Measurements from ENCODE around the gene ZNF281. TPM values are rescaled to one million over a fixed set of nuclear protein-coding genes. Genes with fewer than 3 reads are reported as not detected.

Gene ZNF281
- polyA plus RNA-seq, 1 of the 3 experiments (the other 2 are of a cell fraction): 3.0 TPM

- Histone ChIP-seq H4K20me1 (ENCODE audit: insufficient read depth) (no peaks in the 10 kb centered on the region), H3F3A (replicated peaks; ENCODE audit: insufficient read depth) (no peaks in the 10 kb centered on the region), H3K27me3 (ENCODE audit: insufficient read depth) (no peaks in the 10 kb centered on the region), H3K9me2 (no peaks in the 10 kb centered on the region), H3K4me2 (no peak overlapping the region), H3K79me2 (ENCODE audit: insufficient read depth) (no peaks in the 10 kb centered on the region), H3K27ac (ENCODE audit: low read depth in 2 of 2, low read length in 1 of 2) (no peak overlapping the region), H3K9ac (no peak overlapping the region), H3K9me3 (no peaks in the 10 kb centered on the region), H3K36me3 (replicated peaks in 1 of 2; ENCODE audit: control insufficient read depth in 1 of 2, insufficient read depth in 2 of 2, low read length in 1 of 2) (no peaks in the 10 kb centered on the region), H3K4me3 (ENCODE audit: low read depth in 2 of 2, low read length in 1 of 2) (no peak overlapping the region), H3K4me1 (ENCODE audit: control insufficient read depth in 1 of 2, insufficient read depth in 2 of 2, low read depth in 1 of 2, low read length in 1 of 2) (peaks cover 3 to 5% of the 10 kb centered on the region in 2 experiments; a peak in 1 of 4 replicates), H2AFZ (ENCODE audit: low read depth) (no peak overlapping the region)
- DNase-seq: no peak
- TF ChIP-seq, protein P1, sequence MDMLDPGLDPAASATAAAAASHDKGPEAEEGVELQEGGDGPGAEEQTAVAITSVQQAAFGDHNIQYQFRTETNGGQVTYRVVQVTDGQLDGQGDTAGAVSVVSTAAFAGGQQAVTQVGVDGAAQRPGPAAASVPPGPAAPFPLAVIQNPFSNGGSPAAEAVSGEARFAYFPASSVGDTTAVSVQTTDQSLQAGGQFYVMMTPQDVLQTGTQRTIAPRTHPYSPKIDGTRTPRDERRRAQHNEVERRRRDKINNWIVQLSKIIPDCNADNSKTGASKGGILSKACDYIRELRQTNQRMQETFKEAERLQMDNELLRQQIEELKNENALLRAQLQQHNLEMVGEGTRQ (IDR thresholded peaks at IDR 0.05; ENCODE audit: borderline replicate concordance, low read depth, low read length): no peak
- ChIA-PET CTCF (interaction anchor here (0.6 to 1.2 kb wide), 2 partner anchors 14 to 46 kb away, joined by 3 read pairs; no protein-coding TSS in a partner anchor), POLR2A (no interaction called here)
- 97% methylated on average over 3 of the region's 3 CpGs for WGBS (ENCODE audit: low lambda C conversion rate)
These were observed 32.8 kb upstream of the ZNF281 start for GRCh38 chr1:200442537-200443156.

DNA sequence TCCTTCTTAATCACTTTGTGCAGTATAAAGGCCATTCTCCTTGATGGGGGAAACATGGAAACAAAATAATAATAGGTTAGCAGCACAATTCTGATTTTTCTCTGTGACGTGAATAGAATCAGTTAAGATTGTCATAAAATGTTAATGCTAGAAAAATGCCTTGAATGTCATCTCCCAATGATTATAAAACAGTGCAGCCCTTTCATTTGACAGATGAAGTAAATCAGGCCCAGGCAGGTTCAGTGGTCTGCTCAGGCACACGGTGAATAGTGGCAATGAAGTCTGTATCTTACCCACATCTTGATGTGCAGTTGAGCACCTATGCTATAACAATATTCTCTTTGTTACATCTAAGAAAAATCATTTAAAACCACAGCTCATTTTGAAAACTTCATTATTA is 32.2 kb upstream of the ZNF281 start:
- peaks cover 4 to 5% of the 10 kb centered on the region in 2 experiments; a peak in 1 of 4 replicates for H3K4me1 ChIP-seq (ENCODE audit: control insufficient read depth in 1 of 2, insufficient read depth in 2 of 2, low read depth in 1 of 2, low read length in 1 of 2)
- no peak overlapping the region for H3K4me3 ChIP-seq (ENCODE audit: low read depth in 2 of 2, low read length in 1 of 2)
- no peaks in the 10 kb centered on the region for H3F3A ChIP-seq (replicated peaks; ENCODE audit: insufficient read depth)
- H3K36me3 ChIP-seq (replicated peaks in 1 of 2; ENCODE audit: control insufficient read depth in 1 of 2, insufficient read depth in 2 of 2, low read length in 1 of 2): no peaks in the 10 kb centered on the region
- H3K79me2 ChIP-seq (ENCODE audit: insufficient read depth): no peaks in the 10 kb centered on the region
- H2AFZ ChIP-seq (ENCODE audit: low read depth): no peak overlapping the region
- ChIA-PET POLR2A (no interaction called here), CTCF (interaction anchor here (0.6 to 1.2 kb wide), 2 partner anchors 15 to 46 kb away, joined by 3 read pairs; no protein-coding TSS in a partner anchor)
- no peak overlapping the region for H3K27ac ChIP-seq (ENCODE audit: low read depth in 2 of 2, low read length in 1 of 2)
- no peaks in the 10 kb centered on the region for H3K27me3 ChIP-seq (ENCODE audit: insufficient read depth)
- H4K20me1 ChIP-seq (ENCODE audit: insufficient read depth): no peaks in the 10 kb centered on the region
- no peak for DNase-seq
- 88% methylated on average over 2 of the region's 2 CpGs for WGBS (ENCODE audit: low lambda C conversion rate)
- no peak overlapping the region for H3K4me2 ChIP-seq
- no peaks in the 10 kb centered on the region for H3K9me2 ChIP-seq
- H3K9ac ChIP-seq: no peak overlapping the region
- TF ChIP-seq MAX (IDR thresholded peaks at IDR 0.05; ENCODE audit: low read depth): no peak
- TF ChIP-seq YY1 (IDR thresholded peaks at IDR 0.05; ENCODE audit: low read depth): no peak
- TF ChIP-seq JUND (IDR thresholded peaks at IDR 0.05): no peak
- no peak for TF ChIP-seq RCOR1 (IDR thresholded peaks at IDR 0.05; ENCODE audit: low read length)
- TF ChIP-seq IRF3 (IDR thresholded peaks at IDR 0.05; ENCODE audit: low read depth, low read length): no peak
- no peak for TF ChIP-seq CHD2 (IDR thresholded peaks at IDR 0.05; ENCODE audit: low read length, partially characterized antibody)
- TF ChIP-seq, protein P2, sequence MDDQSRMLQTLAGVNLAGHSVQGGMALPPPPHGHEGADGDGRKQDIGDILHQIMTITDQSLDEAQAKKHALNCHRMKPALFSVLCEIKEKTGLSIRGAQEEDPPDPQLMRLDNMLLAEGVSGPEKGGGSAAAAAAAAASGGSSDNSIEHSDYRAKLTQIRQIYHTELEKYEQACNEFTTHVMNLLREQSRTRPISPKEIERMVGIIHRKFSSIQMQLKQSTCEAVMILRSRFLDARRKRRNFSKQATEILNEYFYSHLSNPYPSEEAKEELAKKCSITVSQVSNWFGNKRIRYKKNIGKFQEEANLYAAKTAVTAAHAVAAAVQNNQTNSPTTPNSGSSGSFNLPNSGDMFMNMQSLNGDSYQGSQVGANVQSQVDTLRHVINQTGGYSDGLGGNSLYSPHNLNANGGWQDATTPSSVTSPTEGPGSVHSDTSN (IDR thresholded peaks at IDR 0.05): 0 out of 2 replicates have a peak, but pooled peaks have one; percentile 14
- no peak for TF ChIP-seq POLR2AphosphoS5 (IDR thresholded peaks at IDR 0.05; ENCODE audit: low read depth, low read length)
- H3K9me3 ChIP-seq: no peaks in the 10 kb centered on the region

All from SK-N-SH (cell line).